Measurements from ENCODE around the gene ERP44.
A peak's percentile ranks its signal among the peaks of the same experiment; 100 is the strongest.
"Not testable (repeated sequence)": the region's sequence is repeated elsewhere in the genome, so short reads cannot be mapped to it uniquely, and the experiment has no call there.

The ERP44 gene

GRCh38 chr9:100082782-100083181, 16.0 kb downstream of the ERP44 start:
- H3K4me3 ChIP-seq (ENCODE audit: low read length) = no peak overlapping the region
- DNase-seq (ENCODE audit: low read depth) = no peak
- no peak for TF ChIP-seq CTCF (IDR thresholded peaks at IDR 0.05; ENCODE audit: insufficient read depth, low read depth, low read length, missing control alignments)

- DNase-seq (ENCODE audit: low read depth); H3K4me3 ChIP-seq (ENCODE audit: low read length): not testable (repeated sequence)
Measured at GRCh38 chr9:100076256-100076655, 22.5 kb downstream of the ERP44 start.

- no peak for DNase-seq (ENCODE audit: low read depth)
- no peak for TF ChIP-seq CTCF (IDR thresholded peaks at IDR 0.05; ENCODE audit: insufficient read depth, low read depth, low read length, missing control alignments)
- no peak overlapping the region for H3K4me3 ChIP-seq (ENCODE audit: low read length)
Measured at GRCh38 chr9:100074989-100075388, 23.8 kb downstream of the ERP44 start.

GRCh38 chr9:100074093-100074492, 24.7 kb downstream of the ERP44 start:
- no peak overlapping the region for H3K4me3 ChIP-seq (ENCODE audit: low read length)
- no peak for TF ChIP-seq CTCF (IDR thresholded peaks at IDR 0.05; ENCODE audit: insufficient read depth, low read depth, low read length, missing control alignments)
- DNase-seq (ENCODE audit: low read depth) = no peak

- peak; percentile 16 for DNase-seq (ENCODE audit: low read depth)
- H3K4me3 ChIP-seq (ENCODE audit: low read length) = no peak overlapping the region
- no peak for TF ChIP-seq CTCF (IDR thresholded peaks at IDR 0.05; ENCODE audit: insufficient read depth, low read depth, low read length, missing control alignments)
Measured at GRCh38 chr9:100072805-100073204, 26.0 kb downstream of the ERP44 start.

- H3K4me3 ChIP-seq (ENCODE audit: low read length) = no peak overlapping the region
- no peak for TF ChIP-seq CTCF (IDR thresholded peaks at IDR 0.05; ENCODE audit: insufficient read depth, low read depth, low read length, missing control alignments)
- DNase-seq (ENCODE audit: low read depth) = no peak
Measured at GRCh38 chr9:100071271-100071670, 27.5 kb downstream of the ERP44 start.

GRCh38 chr9:100070104-100071041, 28.4 kb downstream of the ERP44 start:
- H3K4me3 ChIP-seq (ENCODE audit: low read length) = no peak overlapping the region
- peak; percentile 69 for DNase-seq (ENCODE audit: low read depth)
- TF ChIP-seq CTCF (IDR thresholded peaks at IDR 0.05; ENCODE audit: insufficient read depth, low read depth, low read length, missing control alignments) = no peak

GRCh38 chr9:100069068-100069467, 29.7 kb downstream of the ERP44 start:
- not testable (repeated sequence) for H3K4me3 ChIP-seq (ENCODE audit: low read length); DNase-seq (ENCODE audit: low read depth)

- not testable (repeated sequence) for DNase-seq (ENCODE audit: low read depth); H3K4me3 ChIP-seq (ENCODE audit: low read length)
Measured at GRCh38 chr9:100067990-100068389, 30.8 kb downstream of the ERP44 start.
